HepG2 (cell line): Measurements from ENCODE around the gene RER1. TPM values are rescaled to one million over a fixed set of nuclear protein-coding genes. Genes with fewer than 3 reads are reported as not detected.

ENCODE experiments used
- ATAC-seq: fragments of 200-7000 bp; cut with Tn5 transposase; 3 replicates; pipeline ENCODE4 v1.9.1; 2020; ENCODE audit warnings: mild to moderate bottlenecking, moderate library complexity
- BruUV-seq: library from RNA; stranded (reverse); fragments of 400-500 nt; replicated peaks from 2 replicates; lab custom pipeline; 2021; lab: Mats Ljungman, UMichigan
- CTCF ChIA-PET: fragments of 300-600 bp; formaldehyde crosslinking; extraction: SDS; loops from one replicate; lab custom pipeline; 2021; ENCODE audit warnings: low total read pairs, inconsistent platforms, low intra/inter-chr PET ratio; lab: Yijun Ruan, JAX
- POLR2A ChIA-PET: fragments of 350-600 bp; sonication (Branson Sonifier 250); formaldehyde crosslinking; loops from one replicate; lab custom pipeline; 2020; ENCODE audit warnings: antibody characterized with exemption, inconsistent platforms; lab: Yijun Ruan, JAX
- DNase-seq: peaks from one replicate; pipeline ENCODE4 v3.0.0-alpha.2; 2015; ENCODE audit warnings: low spot score
- FAIRE-seq: peaks from 3 replicates; lab custom pipeline; 2011; peaks lifted over from hg19 to GRCh38; lab: Jason Lieb, UNC
- H2AFZ ChIP-seq: one replicate; pipeline ENCODE4 v1.6.1; 2011; ENCODE audit warnings: low read length, inconsistent platforms
- H3K27ac ChIP-seq: fragments of 300-600 bp; 3 replicates; pipeline ENCODE4 v1.8.0; 2011; ENCODE audit warnings: mixed run types, mild to moderate bottlenecking, mixed read lengths, low read length, inconsistent platforms; ENCODE audit not compliant: insufficient read depth; ENCODE audit errors: extremely low read length
- H3K27me3 ChIP-seq, 2 experiments: fragments of 200-600 bp in 1 of 2; 2 replicates in 1 of 2; 3 replicates in 1 of 2; pipeline versions ENCODE4 v1.6.0 to v1.8.0; 2011; ENCODE audit warnings: low read length in 2 of 2, mild to moderate bottlenecking in 2 of 2, moderate library complexity in 2 of 2, inconsistent platforms in 1 of 2; ENCODE audit not compliant: insufficient read depth in 2 of 2, control insufficient read depth in 1 of 2
- H3K36me3 ChIP-seq, 2 experiments: fragments of 200-600 bp in 1 of 2; replicated peaks in 1 of 2; 2 replicates in 1 of 2; 3 replicates in 1 of 2; pipeline versions ENCODE4 v1.5.1 to v1.8.0; 2011; ENCODE audit warnings: low read length in 2 of 2, inconsistent platforms in 1 of 2; ENCODE audit not compliant: insufficient read depth in 2 of 2, control insufficient read depth in 1 of 2
- H3K4me1 ChIP-seq: 2 replicates; pipeline ENCODE4 v1.5.1; 2012; ENCODE audit warnings: low read length, inconsistent platforms; ENCODE audit not compliant: insufficient read depth
- H3K4me2 ChIP-seq: 2 replicates; pipeline ENCODE4 v1.6.0; 2011; ENCODE audit warnings: low read depth, low read length, inconsistent platforms
- H3K4me3 ChIP-seq, 3 experiments: fragments of 200-600 bp in 1 of 3; sonication (generic), shearing (Covaris generic) in 1 of 3; replicated peaks in 1 of 3; 2 replicates each; pipeline ENCODE4 v1.5.1; 2011 to 2016; ENCODE audit warnings: low read length in 3 of 3, inconsistent platforms in 2 of 3, low read depth in 2 of 3, mild to moderate bottlenecking in 2 of 3, control low read depth in 1 of 3, mixed read lengths in 1 of 3; ENCODE audit not compliant: insufficient read depth in 1 of 3
- H3K79me2 ChIP-seq: one replicate; pipeline ENCODE4 v1.6.1; 2011; ENCODE audit warnings: low read length, inconsistent platforms; ENCODE audit not compliant: insufficient read depth
- H3K9ac ChIP-seq: 2 replicates; pipeline ENCODE4 v1.6.0; 2011; ENCODE audit warnings: mild to moderate bottlenecking, low read depth, low read length, inconsistent platforms; ENCODE audit not compliant: insufficient read depth
- H3K9me3 ChIP-seq: 2 replicates; pipeline ENCODE4 v1.5.1; 2012; ENCODE audit warnings: mild to moderate bottlenecking, low read length
- H4K20me1 ChIP-seq: 2 replicates; pipeline ENCODE4 v1.6.0; 2011; ENCODE audit warnings: inconsistent platforms, mild to moderate bottlenecking, low read length, moderate library complexity; ENCODE audit not compliant: insufficient read depth
- ATRX ChIP-seq: sonication (generic); formaldehyde crosslinking; IDR thresholded peaks from 2 replicates; pipeline ENCODE4 v1.4.0; 2020; ENCODE audit warnings: missing genetic modification reagents, borderline replicate concordance
- DDIT3 ChIP-seq: sonication (generic); formaldehyde crosslinking; IDR thresholded peaks from 2 replicates; pipeline ENCODE4 v1.4.0; 2020; ENCODE audit warnings: mild to moderate bottlenecking, missing genetic modification reagents
- IKZF1 ChIP-seq: fragments of 450-650 bp; IDR thresholded peaks from 2 replicates; pipeline ENCODE4 v1.7.1; 2016
- IKZF4 ChIP-seq: sonication (generic); formaldehyde crosslinking; IDR thresholded peaks from 2 replicates; pipeline ENCODE4 v1.5.1; 2020; ENCODE audit warnings: borderline replicate concordance, mild to moderate bottlenecking, low read depth, missing genetic modification reagents; ENCODE audit errors: not compliant biosample characterization
- JARID2 ChIP-seq: sonication (generic); formaldehyde crosslinking; IDR thresholded peaks from 2 replicates; pipeline ENCODE4 v1.8.1; 2023; ENCODE audit warnings: missing genetic modification reagents, inconsistent platforms; ENCODE audit not compliant: insufficient replicate concordance
- NCOA2 ChIP-seq: sonication (generic); formaldehyde crosslinking; IDR thresholded peaks from 2 replicates; pipeline ENCODE4 v1.8.0; 2022; ENCODE audit warnings: inconsistent platforms
- TEAD2 ChIP-seq: sonication (generic); formaldehyde crosslinking; IDR thresholded peaks from 2 replicates; pipeline ENCODE4 v1.9.0; 2021; ENCODE audit warnings: missing genetic modification reagents
- TIGD3 ChIP-seq: sonication (generic); formaldehyde crosslinking; IDR thresholded peaks from 2 replicates; pipeline ENCODE4 v1.5.1; 2020; ENCODE audit warnings: mild to moderate bottlenecking, missing genetic modification reagents, borderline replicate concordance
- ZFP36L1 ChIP-seq: sonication (generic); formaldehyde crosslinking; IDR thresholded peaks from 2 replicates; pipeline ENCODE4 v1.8.0; 2022; ENCODE audit warnings: mild to moderate bottlenecking, missing genetic modification reagents, moderate library complexity
- ZNF275 ChIP-seq: sonication (generic); formaldehyde crosslinking; IDR thresholded peaks from 2 replicates; pipeline ENCODE4 v1.8.0; 2022; ENCODE audit warnings: missing genetic modification reagents, mild to moderate bottlenecking, inconsistent platforms, borderline replicate concordance
- ZNF354B ChIP-seq: sonication (generic); formaldehyde crosslinking; IDR thresholded peaks from 2 replicates; pipeline ENCODE4 v1.8.0; 2022; ENCODE audit warnings: mild to moderate bottlenecking, missing genetic modification reagents
- ZNF644 ChIP-seq: IDR thresholded peaks from 2 replicates; pipeline ENCODE4 v1.6.1; 2016; ENCODE audit warnings: low read depth
- ZNF773 ChIP-seq: sonication (generic); formaldehyde crosslinking; IDR thresholded peaks from 2 replicates; pipeline ENCODE4 v1.4.0; 2020; ENCODE audit warnings: missing genetic modification reagents, borderline replicate concordance
- WGBS: methylation state at CpG from one replicate; pipeline ENCODE4 v1.1.6; 2017; ENCODE audit warnings: low lambda C conversion rate; 5-methylcytosine and 5-hydroxymethylcytosine counted together
- in situ Hi-C: cut with HindIII; loops from 2 replicates; pipeline ENCODE4 v1.10.0; 2017; ENCODE audit warnings: low pct_unique_long_range_greater_than_20kb; ENCODE audit not compliant: extremely low pct_ligation_motif_present
- intact Hi-C: fragments of 100-400 bp; cut with micrococcal nuclease; formaldehyde crosslinking; loops from one replicate; pipeline ENCODE4 v1.10.0; 2022; ENCODE audit not compliant: unreplicated experiment
- polyA plus RNA-seq, 8 experiments: library from polyadenylated mRNA; depleted of rRNA in 3 of 8; stranded (reverse) in 7 of 8; unstranded in 1 of 8; fragments of >200 nt; fragmentation: Illumina TruSeq in 4 of 8; extraction: Trizol in 4 of 8; gene quantifications; 2 replicates each; pipeline versions ENCODE4 v1.2.1 to v1.2.3, GENCODE V29; 2011 to 2016; ENCODE audit warnings: low read depth in 4 of 8, missing spikeins in 1 of 8, mixed read lengths in 1 of 8; ENCODE audit not compliant: insufficient read depth in 1 of 8
- total RNA-seq, 5 experiments: library from RNA; depleted of rRNA; stranded (reverse); fragments of >200 nt; fragmentation: Illumina TruSeq; extraction: Trizol; gene quantifications; 2 replicates each; pipeline ENCODE4 v1.2.3, GENCODE V29; 2016; ENCODE audit warnings: low read depth in 1 of 5

Gene RER1
- total and polyA plus RNA-seq, 2 of the 13 experiments (the other 11 are each of a cell fraction or from before 2014, with no cell fraction given), result 128 to 164 TPM

- no peak for DNase-seq
- CTCF ChIA-PET, result no interaction called here
- TF ChIP-seq JARID2 (CRISPR knock-in tag), result no peak
- no peak for TF ChIP-seq TEAD2 (CRISPR knock-in tag)
- no peak for TF ChIP-seq IKZF1
- TF ChIP-seq ZFP36L1 (CRISPR knock-in tag), result no peak
- TF ChIP-seq ZNF275 (CRISPR knock-in tag), result no peak
- no peak for TF ChIP-seq ATRX (CRISPR knock-in tag)
- TF ChIP-seq ZNF644 (CRISPR knock-in tag), result no peak
- TF ChIP-seq ZNF354B (CRISPR knock-in tag), result no peak
- no peak for TF ChIP-seq NCOA2 (CRISPR knock-in tag)
- TF ChIP-seq DDIT3 (CRISPR knock-in tag), result no peak
- no peak for TF ChIP-seq IKZF4 (CRISPR knock-in tag)
- TF ChIP-seq ZNF773, result no peak
- no peak for TF ChIP-seq TIGD3 (CRISPR knock-in tag)
- Histone ChIP-seq H3K4me1 (peaks cover 19% of the 10 kb centered on the region), H2AFZ (no peak overlapping the region), H3K4me2 (no peak overlapping the region), H3K9me3 (no peaks in the 10 kb centered on the region), H3K36me3 (peaks cover 25 to 54% of the 10 kb centered on the region in 2 experiments), H3K9ac (no peak overlapping the region), H3K27me3 (no peaks in the 10 kb centered on the region; a peak in 1 of 5 replicates), H3K4me3 (no peak overlapping the region), H3K79me2 (peaks cover 30% of the 10 kb centered on the region), H3K27ac (no peak overlapping the region), H4K20me1 (peaks cover 8% of the 10 kb centered on the region; the same call in 1 of the 2 replicates)
- BruUV-seq, result no TSS peak
- ATAC-seq, result no peak
- WGBS, result 92% methylated on average over 17 of the region's 17 CpGs
- in situ Hi-C loops, result no loop called here
- intact Hi-C loops, result no loop called here
- FAIRE-seq, result no peak
- POLR2A ChIA-PET, result no interaction called here
Observed at GRCh38 chr1:2396059-2396458, 4.4 kb downstream of the RER1 start.
